Measurements from ENCODE around the gene ENC1. TPM values are rescaled to one million over a fixed set of nuclear protein-coding genes. Genes with fewer than 3 reads are reported as not detected.
A peak's percentile ranks its signal among the peaks of the same experiment; 100 is the strongest.

ENC1 gene
- total and polyA plus RNA-seq, 3 experiments from 2014 or later: 0.68 to 3.5 (median 0.93) TPM

GRCh38 chr5:74612045-74612444 lies 28.5 kb downstream of the ENC1 start:
- Mint-ChIP-seq H3K4me3 (no peak overlapping the region), H3K27ac (no peak overlapping the region), H3K4me1 (no peaks in the 10 kb centered on the region), H3K9me3 (no peaks in the 10 kb centered on the region), H3K27me3 (peaks cover 0 to 9% of the 10 kb centered on the region in 2 donors), H3K36me3 (no peaks in the 10 kb centered on the region)
- no peaks in the 10 kb centered on the region for H3K4me1 ChIP-seq (ENCODE audit: insufficient read depth, low read length)
- no peaks in the 10 kb centered on the region for H3K9me3 ChIP-seq (ENCODE audit: low read length)
- H3K4me3 ChIP-seq (ENCODE audit: low read length): no peak overlapping the region
- no peak for DNase-seq
- CTCF ChIA-PET: no interaction called here
- no peaks in the 10 kb centered on the region for H3K27me3 ChIP-seq (ENCODE audit: insufficient read depth, low read length, poor library complexity, severe bottlenecking)
- H3K27ac ChIP-seq (ENCODE audit: low read depth, low read length): no peak overlapping the region
- POLR2A ChIA-PET: no interaction called here
- no peaks in the 10 kb centered on the region for H3K36me3 ChIP-seq (ENCODE audit: insufficient read depth, low read length)

GRCh38 chr5:74608736-74609601 lies 31.6 kb downstream of the ENC1 start:
- Mint-ChIP-seq H3K27me3 (peaks cover 0 to 9% of the 10 kb centered on the region in 2 donors), H3K4me3 (no peak overlapping the region), H3K4me1 (no peaks in the 10 kb centered on the region), H3K27ac (no peak overlapping the region), H3K9me3 (no peaks in the 10 kb centered on the region), H3K36me3 (no peaks in the 10 kb centered on the region)
- Histone ChIP-seq H3K9me3 (ENCODE audit: low read length) (no peaks in the 10 kb centered on the region), H3K4me1 (ENCODE audit: insufficient read depth, low read length) (no peaks in the 10 kb centered on the region), H3K4me3 (ENCODE audit: low read length) (no peak overlapping the region), H3K27ac (ENCODE audit: low read depth, low read length) (no peak overlapping the region), H3K27me3 (ENCODE audit: insufficient read depth, low read length, poor library complexity, severe bottlenecking) (no peaks in the 10 kb centered on the region), H3K36me3 (ENCODE audit: insufficient read depth, low read length) (no peaks in the 10 kb centered on the region)
- CTCF ChIA-PET: no interaction called here
- DNase-seq: no peak
- POLR2A ChIA-PET: interaction anchor here (0.6 kb wide), 1 partner anchor 772 kb away, joined by 3 read pairs; no protein-coding TSS in a partner anchor

- H3K27ac ChIP-seq (ENCODE audit: low read depth, low read length): no peak overlapping the region
- ChIA-PET POLR2A (no interaction called here), CTCF (no interaction called here)
- no peak for DNase-seq
- Mint-ChIP-seq H3K4me3 (no peak overlapping the region), H3K27me3 (peaks cover 8 to 19% of the 10 kb centered on the region in 2 donors), H3K27ac (no peak overlapping the region), H3K36me3 (no peaks in the 10 kb centered on the region), H3K4me1 (no peaks in the 10 kb centered on the region), H3K9me3 (no peaks in the 10 kb centered on the region)
- H3K36me3 ChIP-seq (ENCODE audit: insufficient read depth, low read length): no peaks in the 10 kb centered on the region
- H3K4me1 ChIP-seq (ENCODE audit: insufficient read depth, low read length): no peaks in the 10 kb centered on the region
- H3K27me3 ChIP-seq (ENCODE audit: insufficient read depth, low read length, poor library complexity, severe bottlenecking): no peaks in the 10 kb centered on the region
- no peaks in the 10 kb centered on the region for H3K9me3 ChIP-seq (ENCODE audit: low read length)
- H3K4me3 ChIP-seq (ENCODE audit: low read length): no peak overlapping the region
Observed at GRCh38 chr5:74605759-74606158, 34.8 kb downstream of the ENC1 start.

- Histone ChIP-seq H3K27ac (ENCODE audit: low read depth, low read length) (no peak overlapping the region), H3K4me1 (ENCODE audit: insufficient read depth, low read length) (no peaks in the 10 kb centered on the region), H3K27me3 (ENCODE audit: insufficient read depth, low read length, poor library complexity, severe bottlenecking) (no peaks in the 10 kb centered on the region), H3K9me3 (ENCODE audit: low read length) (no peaks in the 10 kb centered on the region), H3K36me3 (ENCODE audit: insufficient read depth, low read length) (no peaks in the 10 kb centered on the region), H3K4me3 (ENCODE audit: low read length) (no peak overlapping the region)
- Mint-ChIP-seq H3K27me3 (peaks cover 8 to 25% of the 10 kb centered on the region in 2 donors), H3K4me3 (no peak overlapping the region), H3K9me3 (no peaks in the 10 kb centered on the region), H3K36me3 (no peaks in the 10 kb centered on the region), H3K4me1 (no peaks in the 10 kb centered on the region), H3K27ac (no peak overlapping the region)
- ChIA-PET CTCF (no interaction called here), POLR2A (no interaction called here)
- no peak for DNase-seq
Observed at GRCh38 chr5:74603376-74603775, 37.2 kb downstream of the ENC1 start.

GRCh38 chr5:74599148-74599547 lies 41.4 kb downstream of the ENC1 start:
- H3K9me3 Mint-ChIP-seq: no peaks in the 10 kb centered on the region
- Histone ChIP-seq H3K9me3 (ENCODE audit: low read length) (no peaks in the 10 kb centered on the region), H3K4me3 (ENCODE audit: low read length) (no peak overlapping the region), H3K4me1 (ENCODE audit: insufficient read depth, low read length) (no peaks in the 10 kb centered on the region), H3K27ac (ENCODE audit: low read depth, low read length) (no peak overlapping the region), H3K36me3 (ENCODE audit: insufficient read depth, low read length) (no peaks in the 10 kb centered on the region), H3K27me3 (ENCODE audit: insufficient read depth, low read length, poor library complexity, severe bottlenecking) (no peaks in the 10 kb centered on the region)
- POLR2A ChIA-PET: no interaction called here
- no peak overlapping the region for H3K4me3 Mint-ChIP-seq
- H3K4me1 Mint-ChIP-seq: no peaks in the 10 kb centered on the region
- no peak for DNase-seq
- CTCF ChIA-PET: no interaction called here
- H3K27me3 Mint-ChIP-seq: peaks cover 9 to 40% of the 10 kb centered on the region in 2 donors
- H3K27ac Mint-ChIP-seq: no peak overlapping the region
- no peaks in the 10 kb centered on the region for H3K36me3 Mint-ChIP-seq

GRCh38 chr5:74598731-74599130 lies 41.8 kb downstream of the ENC1 start:
- CTCF ChIA-PET: no interaction called here

GRCh38 chr5:74596927-74597326 lies 43.6 kb downstream of the ENC1 start:
- Histone ChIP-seq H3K9me3 (ENCODE audit: low read length) (no peaks in the 10 kb centered on the region), H3K4me1 (ENCODE audit: insufficient read depth, low read length) (no peaks in the 10 kb centered on the region), H3K36me3 (ENCODE audit: insufficient read depth, low read length) (no peaks in the 10 kb centered on the region), H3K27me3 (ENCODE audit: insufficient read depth, low read length, poor library complexity, severe bottlenecking) (no peaks in the 10 kb centered on the region), H3K4me3 (ENCODE audit: low read length) (no peak overlapping the region), H3K27ac (ENCODE audit: low read depth, low read length) (no peak overlapping the region)
- H3K27me3 Mint-ChIP-seq: peaks cover 9 to 37% of the 10 kb centered on the region in 2 donors
- H3K36me3 Mint-ChIP-seq: no peaks in the 10 kb centered on the region
- no peaks in the 10 kb centered on the region for H3K9me3 Mint-ChIP-seq
- H3K4me1 Mint-ChIP-seq: no peaks in the 10 kb centered on the region
- no peak for DNase-seq
- no peak overlapping the region for H3K4me3 Mint-ChIP-seq
- CTCF ChIA-PET: no interaction called here
- POLR2A ChIA-PET: no interaction called here
- peak overlapping the region in 1 of 8 donors; percentile 80 for H3K27ac Mint-ChIP-seq

More at GRCh38 chr5:74598731-74599130, 41.8 kb downstream of the ENC1 start:
- H3K4me1 ChIP-seq (ENCODE audit: insufficient read depth, low read length): no peaks in the 10 kb centered on the region
- POLR2A ChIA-PET: no interaction called here
- no peaks in the 10 kb centered on the region for H3K27me3 ChIP-seq (ENCODE audit: insufficient read depth, low read length, poor library complexity, severe bottlenecking)
- peaks cover 9 to 41% of the 10 kb centered on the region in 2 donors for H3K27me3 Mint-ChIP-seq
- no peaks in the 10 kb centered on the region for H3K9me3 Mint-ChIP-seq
- no peak overlapping the region for H3K4me3 Mint-ChIP-seq
- no peaks in the 10 kb centered on the region for H3K4me1 Mint-ChIP-seq
- no peaks in the 10 kb centered on the region for H3K36me3 ChIP-seq (ENCODE audit: insufficient read depth, low read length)
- no peak overlapping the region for H3K27ac ChIP-seq (ENCODE audit: low read depth, low read length)
- no peak overlapping the region for H3K4me3 ChIP-seq (ENCODE audit: low read length)
- no peaks in the 10 kb centered on the region for H3K36me3 Mint-ChIP-seq
- DNase-seq: no peak
- H3K27ac Mint-ChIP-seq: no peak overlapping the region
- H3K9me3 ChIP-seq (ENCODE audit: low read length): no peaks in the 10 kb centered on the region

- no peaks in the 10 kb centered on the region for H3K9me3 Mint-ChIP-seq
- H3K27ac ChIP-seq (ENCODE audit: low read depth, low read length): no peak overlapping the region
- H3K27me3 Mint-ChIP-seq: peaks cover 1 to 35% of the 10 kb centered on the region in 2 donors
- no peak for DNase-seq
- no peaks in the 10 kb centered on the region for H3K27me3 ChIP-seq (ENCODE audit: insufficient read depth, low read length, poor library complexity, severe bottlenecking)
- H3K36me3 ChIP-seq (ENCODE audit: insufficient read depth, low read length): no peaks in the 10 kb centered on the region
- no peak overlapping the region for H3K27ac Mint-ChIP-seq
- no peaks in the 10 kb centered on the region for H3K9me3 ChIP-seq (ENCODE audit: low read length)
- H3K4me1 ChIP-seq (ENCODE audit: insufficient read depth, low read length): no peaks in the 10 kb centered on the region
- H3K4me3 ChIP-seq (ENCODE audit: low read length): no peak overlapping the region
- no peaks in the 10 kb centered on the region for H3K4me1 Mint-ChIP-seq
- CTCF ChIA-PET: no interaction called here
- H3K36me3 Mint-ChIP-seq: no peaks in the 10 kb centered on the region
- POLR2A ChIA-PET: no interaction called here
- H3K4me3 Mint-ChIP-seq: no peak overlapping the region
Observed at GRCh38 chr5:74595143-74595925, 45.2 kb downstream of the ENC1 start.

All from CD8-positive, alpha-beta memory T cell (primary cell).